Parathyroid adenoma (tissue), 2 donors: ENCODE data around the gene ALK.

Experiments used
- H2AFZ ChIP-seq: fragments of 300-600 bp; sonication (generic); one replicate; pipeline ENCODE4 v1.7.0; 2017; ENCODE audit warnings: antibody characterized with exemption, mild to moderate bottlenecking
- H3K27ac ChIP-seq: fragments of 300-600 bp; sonication (generic); one replicate; pipeline ENCODE4 v1.7.0; 2017
- H3K27me3 ChIP-seq: fragments of 300-600 bp; sonication (generic); one replicate; pipeline ENCODE4 v1.7.0; 2017; ENCODE audit warnings: low read length; ENCODE audit not compliant: control insufficient read depth, insufficient read depth
- H3K36me3 ChIP-seq: fragments of 300-600 bp; sonication (generic); one replicate; pipeline ENCODE4 v1.7.0; 2017; ENCODE audit warnings: low read length; ENCODE audit not compliant: control insufficient read depth, insufficient read depth
- H3K4me1 ChIP-seq: fragments of 300-600 bp; sonication (generic); one replicate; pipeline ENCODE4 v1.7.0; 2017; ENCODE audit warnings: control low read depth
- H3K4me2 ChIP-seq: fragments of 300-600 bp; sonication (generic); one replicate; pipeline ENCODE4 v1.7.0; 2017; ENCODE audit warnings: low read length
- H3K4me3 ChIP-seq: fragments of 300-600 bp; sonication (generic); one replicate; pipeline ENCODE4 v1.7.0; 2017; ENCODE audit warnings: low read depth, low read length
- H3K79me2 ChIP-seq: fragments of 300-600 bp; sonication (generic); one replicate; pipeline ENCODE4 v1.7.0; 2017; ENCODE audit warnings: control low read depth
- H3K9ac ChIP-seq: fragments of 300-600 bp; sonication (generic); one replicate; pipeline ENCODE4 v1.7.0; 2017; ENCODE audit warnings: mild to moderate bottlenecking
- H3K9me3 ChIP-seq: fragments of 300-600 bp; sonication (generic); one replicate; pipeline ENCODE4 v1.7.0; 2017; ENCODE audit warnings: low read length; ENCODE audit not compliant: control insufficient read depth
- CTCF ChIP-seq: fragments of 300-600 bp; sonication (generic); IDR thresholded peaks from one replicate; pipeline ENCODE4 v1.7.0; 2017; ENCODE audit warnings: antibody characterized with exemption, mild to moderate bottlenecking
- donor health status: primary hyperparathyroidism.

ALK gene

GRCh38 chr2:29412197-29412925 lies 509.0 kb downstream of the ALK start:
- no peak overlapping the region for H3K4me3 ChIP-seq
- no peak overlapping the region for H3K27ac ChIP-seq
- H3K79me2 ChIP-seq, result no peaks in the 10 kb centered on the region
- no peaks in the 10 kb centered on the region for H3K4me1 ChIP-seq
- H3K9ac ChIP-seq, result no peak overlapping the region
- no peaks in the 10 kb centered on the region for H3K27me3 ChIP-seq
- TF ChIP-seq CTCF, result no peak
- H3K4me2 ChIP-seq, result no peak overlapping the region
- H2AFZ ChIP-seq, result no peak overlapping the region
- no peaks in the 10 kb centered on the region for H3K9me3 ChIP-seq
- H3K36me3 ChIP-seq, result no peaks in the 10 kb centered on the region

- Histone ChIP-seq H3K4me1 (no peaks in the 10 kb centered on the region), H3K4me3 (no peak overlapping the region), H3K9ac (no peak overlapping the region), H3K4me2 (no peak overlapping the region), H3K79me2 (no peaks in the 10 kb centered on the region), H3K36me3 (no peaks in the 10 kb centered on the region), H3K27me3 (no peaks in the 10 kb centered on the region), H2AFZ (no peak overlapping the region), H3K27ac (no peak overlapping the region), H3K9me3 (no peaks in the 10 kb centered on the region)
- TF ChIP-seq CTCF, result no peak
Measured at GRCh38 chr2:29405707-29406106, 515.7 kb downstream of the ALK start.

GRCh38 chr2:29405266-29405665 lies 516.1 kb downstream of the ALK start:
- H3K4me2 ChIP-seq, result no peak overlapping the region
- H3K79me2 ChIP-seq, result no peaks in the 10 kb centered on the region
- H3K9ac ChIP-seq, result no peak overlapping the region
- no peak for TF ChIP-seq CTCF
- H3K4me1 ChIP-seq, result no peaks in the 10 kb centered on the region
- H2AFZ ChIP-seq, result no peak overlapping the region
- H3K27me3 ChIP-seq, result no peaks in the 10 kb centered on the region
- no peaks in the 10 kb centered on the region for H3K9me3 ChIP-seq
- no peak overlapping the region for H3K4me3 ChIP-seq
- H3K36me3 ChIP-seq, result no peaks in the 10 kb centered on the region
- no peak overlapping the region for H3K27ac ChIP-seq

GRCh38 chr2:29401994-29402393 lies 519.4 kb downstream of the ALK start:
- Histone ChIP-seq H3K36me3 (no peaks in the 10 kb centered on the region), H3K27ac (no peak overlapping the region), H3K4me1 (peaks cover 11% of the 10 kb centered on the region), H3K4me2 (no peak overlapping the region), H3K9ac (no peak overlapping the region), H3K79me2 (no peaks in the 10 kb centered on the region), H3K9me3 (no peaks in the 10 kb centered on the region), H2AFZ (no peak overlapping the region), H3K27me3 (no peaks in the 10 kb centered on the region), H3K4me3 (no peak overlapping the region)
- no peak for TF ChIP-seq CTCF
